ENCODE results near the gene KEAP1. TPM values are rescaled to one million over a fixed set of nuclear protein-coding genes. Genes with fewer than 3 reads are reported as not detected.

The KEAP1 gene
- total RNA-seq, 1 experiment from 2014 or later, result 102 TPM

DNA sequence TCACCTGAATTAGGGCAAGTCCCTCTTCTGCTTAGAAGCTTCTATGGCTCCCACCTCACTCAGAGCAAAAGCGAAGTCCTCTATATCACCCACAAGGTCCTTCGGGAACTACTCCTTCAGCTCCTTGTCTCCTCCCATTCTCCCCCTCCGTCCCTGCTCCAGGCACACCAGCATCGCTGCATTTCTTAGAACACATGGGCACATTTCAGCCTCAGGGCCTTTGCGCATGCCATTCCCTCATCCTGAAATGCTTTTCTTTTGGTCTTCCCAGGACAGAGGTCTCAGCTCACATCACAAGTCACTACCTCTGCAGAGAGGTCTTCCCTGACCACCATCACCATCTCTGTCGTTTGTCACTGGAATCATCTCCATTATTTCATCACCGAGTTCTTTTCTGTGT, 10.1 kb upstream of the KEAP1 start:
- Histone ChIP-seq H3K4me1 (ENCODE audit: control insufficient read depth, insufficient read depth, low read length) (peaks cover 6% of the 10 kb centered on the region; the same call in 1 of the 2 replicates), H3K9me3 (ENCODE audit: control insufficient read depth, insufficient read depth, low read depth, low read length) (no peaks in the 10 kb centered on the region), H3K4me3 (ENCODE audit: low read depth in 2 of 2, low read length in 2 of 2) (no peak overlapping the region), H3K27ac (ENCODE audit: low read length) (no peak overlapping the region), H3K36me3 (ENCODE audit: control insufficient read depth, insufficient read depth, low read length) (no peaks in the 10 kb centered on the region; the same call in 1 of the 2 replicates), H3K27me3 (ENCODE audit: control insufficient read depth, insufficient read depth, low read length) (no peaks in the 10 kb centered on the region)
- POLR2A ChIA-PET, result interaction anchor here (0.7 kb wide), 1 partner anchor 837 kb away, joined by 3 read pairs; no protein-coding TSS in a partner anchor
- in situ Hi-C loops (cut with HindIII; ENCODE audit: low pct_unique_long_range_greater_than_20kb, low sequenced_read_pairs) (no loop called here), intact Hi-C loops (cut with micrococcal nuclease; ENCODE audit: unreplicated experiment) (no loop called here)
- CTCF ChIA-PET, result no interaction called here
- DNase-seq (ENCODE audit: low read depth, low spot score) (no peak), ATAC-seq (no peak)
- BruUV-seq (replicated peaks), result no TSS peak
- TF ChIP-seq, protein P1, sequence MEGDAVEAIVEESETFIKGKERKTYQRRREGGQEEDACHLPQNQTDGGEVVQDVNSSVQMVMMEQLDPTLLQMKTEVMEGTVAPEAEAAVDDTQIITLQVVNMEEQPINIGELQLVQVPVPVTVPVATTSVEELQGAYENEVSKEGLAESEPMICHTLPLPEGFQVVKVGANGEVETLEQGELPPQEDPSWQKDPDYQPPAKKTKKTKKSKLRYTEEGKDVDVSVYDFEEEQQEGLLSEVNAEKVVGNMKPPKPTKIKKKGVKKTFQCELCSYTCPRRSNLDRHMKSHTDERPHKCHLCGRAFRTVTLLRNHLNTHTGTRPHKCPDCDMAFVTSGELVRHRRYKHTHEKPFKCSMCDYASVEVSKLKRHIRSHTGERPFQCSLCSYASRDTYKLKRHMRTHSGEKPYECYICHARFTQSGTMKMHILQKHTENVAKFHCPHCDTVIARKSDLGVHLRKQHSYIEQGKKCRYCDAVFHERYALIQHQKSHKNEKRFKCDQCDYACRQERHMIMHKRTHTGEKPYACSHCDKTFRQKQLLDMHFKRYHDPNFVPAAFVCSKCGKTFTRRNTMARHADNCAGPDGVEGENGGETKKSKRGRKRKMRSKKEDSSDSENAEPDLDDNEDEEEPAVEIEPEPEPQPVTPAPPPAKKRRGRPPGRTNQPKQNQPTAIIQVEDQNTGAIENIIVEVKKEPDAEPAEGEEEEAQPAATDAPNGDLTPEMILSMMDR (IDR thresholded peaks at IDR 0.05), result no peak
- TF ChIP-seq SIN3A (IDR thresholded peaks at IDR 0.05; ENCODE audit: borderline replicate concordance, insufficient read depth, low read depth, low read length) (no peak), POLR2AphosphoS5 (IDR thresholded peaks at IDR 0.05; ENCODE audit: low read depth, low read length) (no peak), TCF7L2 (IDR thresholded peaks at IDR 0.05; ENCODE audit: low read depth, low read length) (no peak)
- TF ChIP-seq, protein P2, sequence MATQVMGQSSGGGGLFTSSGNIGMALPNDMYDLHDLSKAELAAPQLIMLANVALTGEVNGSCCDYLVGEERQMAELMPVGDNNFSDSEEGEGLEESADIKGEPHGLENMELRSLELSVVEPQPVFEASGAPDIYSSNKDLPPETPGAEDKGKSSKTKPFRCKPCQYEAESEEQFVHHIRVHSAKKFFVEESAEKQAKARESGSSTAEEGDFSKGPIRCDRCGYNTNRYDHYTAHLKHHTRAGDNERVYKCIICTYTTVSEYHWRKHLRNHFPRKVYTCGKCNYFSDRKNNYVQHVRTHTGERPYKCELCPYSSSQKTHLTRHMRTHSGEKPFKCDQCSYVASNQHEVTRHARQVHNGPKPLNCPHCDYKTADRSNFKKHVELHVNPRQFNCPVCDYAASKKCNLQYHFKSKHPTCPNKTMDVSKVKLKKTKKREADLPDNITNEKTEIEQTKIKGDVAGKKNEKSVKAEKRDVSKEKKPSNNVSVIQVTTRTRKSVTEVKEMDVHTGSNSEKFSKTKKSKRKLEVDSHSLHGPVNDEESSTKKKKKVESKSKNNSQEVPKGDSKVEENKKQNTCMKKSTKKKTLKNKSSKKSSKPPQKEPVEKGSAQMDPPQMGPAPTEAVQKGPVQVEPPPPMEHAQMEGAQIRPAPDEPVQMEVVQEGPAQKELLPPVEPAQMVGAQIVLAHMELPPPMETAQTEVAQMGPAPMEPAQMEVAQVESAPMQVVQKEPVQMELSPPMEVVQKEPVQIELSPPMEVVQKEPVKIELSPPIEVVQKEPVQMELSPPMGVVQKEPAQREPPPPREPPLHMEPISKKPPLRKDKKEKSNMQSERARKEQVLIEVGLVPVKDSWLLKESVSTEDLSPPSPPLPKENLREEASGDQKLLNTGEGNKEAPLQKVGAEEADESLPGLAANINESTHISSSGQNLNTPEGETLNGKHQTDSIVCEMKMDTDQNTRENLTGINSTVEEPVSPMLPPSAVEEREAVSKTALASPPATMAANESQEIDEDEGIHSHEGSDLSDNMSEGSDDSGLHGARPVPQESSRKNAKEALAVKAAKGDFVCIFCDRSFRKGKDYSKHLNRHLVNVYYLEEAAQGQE (IDR thresholded peaks at IDR 0.05; ENCODE audit: insufficient read depth in 1 of 2, low read depth in 2 of 2, low read length in 1 of 2), result no peak

DNA sequence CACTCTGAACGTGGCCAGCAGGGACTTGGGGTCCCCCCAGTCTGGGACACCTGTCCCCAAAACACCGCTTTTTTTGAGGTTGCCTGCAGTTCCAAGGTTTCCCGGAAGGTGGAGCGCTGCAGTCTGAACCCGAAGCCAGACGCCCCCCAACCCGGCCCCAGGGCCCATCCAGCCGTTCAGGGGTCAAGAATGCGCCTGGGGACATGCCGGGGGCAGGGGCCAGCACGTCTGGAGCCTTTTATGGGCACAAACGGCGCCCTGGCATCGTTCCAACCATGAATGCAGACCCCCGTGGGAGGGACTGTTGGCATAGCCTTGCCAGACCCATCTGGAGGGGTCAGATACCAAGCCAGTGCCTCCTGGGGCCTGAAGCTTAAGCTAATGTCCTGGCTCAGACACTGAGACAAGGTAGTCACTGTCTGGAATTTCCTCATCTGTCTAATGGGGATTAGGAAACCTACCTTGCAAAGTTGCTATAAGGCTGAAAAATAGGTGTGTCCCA, 7.2 kb upstream of the KEAP1 start:
- H3K36me3 ChIP-seq (ENCODE audit: control insufficient read depth, insufficient read depth, low read length), result no peaks in the 10 kb centered on the region
- intact Hi-C loops (cut with micrococcal nuclease; ENCODE audit: unreplicated experiment), result no loop called here
- H3K27me3 ChIP-seq (ENCODE audit: control insufficient read depth, insufficient read depth, low read length), result no peaks in the 10 kb centered on the region
- no peak overlapping the region for H3K27ac ChIP-seq (ENCODE audit: low read length)
- in situ Hi-C loops (cut with HindIII; ENCODE audit: low pct_unique_long_range_greater_than_20kb, low sequenced_read_pairs), result no loop called here
- H3K4me3 ChIP-seq (ENCODE audit: low read depth in 2 of 2, low read length in 2 of 2), result no peak overlapping the region
- no TSS peak for BruUV-seq (replicated peaks)
- TF ChIP-seq, protein P2 (IDR thresholded peaks at IDR 0.05; ENCODE audit: insufficient read depth in 1 of 2, low read depth in 2 of 2, low read length in 1 of 2), result no peak
- no peak for TF ChIP-seq SIN3A (IDR thresholded peaks at IDR 0.05; ENCODE audit: borderline replicate concordance, insufficient read depth, low read depth, low read length)
- TF ChIP-seq TCF7L2 (IDR thresholded peaks at IDR 0.05; ENCODE audit: low read depth, low read length), result no peak
- TF ChIP-seq POLR2AphosphoS5 (IDR thresholded peaks at IDR 0.05; ENCODE audit: low read depth, low read length), result no peak
- TF ChIP-seq, protein P1 (IDR thresholded peaks at IDR 0.05), result peak; percentile 89
- no peak for DNase-seq (ENCODE audit: low read depth, low spot score)
- peak; percentile 39; the same call in 1 of the 2 replicates for ATAC-seq
- no peaks in the 10 kb centered on the region for H3K4me1 ChIP-seq (ENCODE audit: control insufficient read depth, insufficient read depth, low read length)
- POLR2A ChIA-PET, result no interaction called here
- CTCF ChIA-PET, result no interaction called here
- H3K9me3 ChIP-seq (ENCODE audit: control insufficient read depth, insufficient read depth, low read depth, low read length), result no peaks in the 10 kb centered on the region
